ENCODE measurements around the gene GK.
"Not testable (repeated sequence)": the region's sequence is repeated elsewhere in the genome, so short reads cannot be mapped to it uniquely, and the experiment has no call there.

The GK gene

DNA sequence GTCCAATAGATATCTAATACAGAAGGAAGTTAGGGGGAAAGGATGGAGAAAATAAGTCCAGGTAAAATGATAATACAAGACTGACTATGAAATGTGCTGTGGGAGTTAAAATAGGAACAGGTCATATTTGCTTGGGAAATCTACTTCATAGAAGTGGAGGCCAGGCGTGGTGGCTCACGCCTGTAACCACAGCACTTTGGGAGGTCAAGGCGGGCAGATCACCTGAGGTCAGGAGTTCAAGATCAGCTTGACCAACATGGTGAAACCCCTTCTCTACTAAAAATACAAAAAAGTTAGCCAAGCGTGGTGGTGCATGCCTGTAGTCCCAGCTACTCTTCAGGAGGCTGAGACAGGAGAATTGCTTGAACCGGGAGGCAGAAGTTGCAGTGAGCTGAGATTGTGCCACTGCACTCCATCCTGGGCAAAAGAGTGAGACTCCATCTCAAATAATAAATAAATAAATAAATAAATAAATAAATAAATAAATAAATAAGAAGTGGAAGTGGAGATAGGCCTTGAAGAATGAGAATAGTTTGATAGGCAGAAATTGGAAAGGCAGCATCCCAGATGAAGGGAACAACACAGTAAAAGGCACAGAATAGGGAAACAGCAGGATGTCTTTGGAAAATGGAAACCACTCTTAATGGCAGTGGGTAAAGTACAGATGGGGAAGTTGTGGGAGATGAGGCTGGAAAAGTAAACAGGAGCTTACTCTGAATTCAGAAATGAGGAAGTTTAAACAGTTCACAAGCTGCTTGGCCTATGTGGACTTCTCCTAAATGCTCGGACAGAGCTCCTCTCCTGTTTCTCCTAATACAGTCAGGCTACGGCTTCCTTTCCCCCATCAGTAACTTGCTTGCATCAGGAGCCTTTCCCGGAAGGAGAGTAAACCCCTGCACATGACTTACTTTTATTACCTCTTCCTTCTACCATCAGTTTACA is 15.1 kb upstream of the GK start (continued):
- TF ChIP-seq, protein P1, sequence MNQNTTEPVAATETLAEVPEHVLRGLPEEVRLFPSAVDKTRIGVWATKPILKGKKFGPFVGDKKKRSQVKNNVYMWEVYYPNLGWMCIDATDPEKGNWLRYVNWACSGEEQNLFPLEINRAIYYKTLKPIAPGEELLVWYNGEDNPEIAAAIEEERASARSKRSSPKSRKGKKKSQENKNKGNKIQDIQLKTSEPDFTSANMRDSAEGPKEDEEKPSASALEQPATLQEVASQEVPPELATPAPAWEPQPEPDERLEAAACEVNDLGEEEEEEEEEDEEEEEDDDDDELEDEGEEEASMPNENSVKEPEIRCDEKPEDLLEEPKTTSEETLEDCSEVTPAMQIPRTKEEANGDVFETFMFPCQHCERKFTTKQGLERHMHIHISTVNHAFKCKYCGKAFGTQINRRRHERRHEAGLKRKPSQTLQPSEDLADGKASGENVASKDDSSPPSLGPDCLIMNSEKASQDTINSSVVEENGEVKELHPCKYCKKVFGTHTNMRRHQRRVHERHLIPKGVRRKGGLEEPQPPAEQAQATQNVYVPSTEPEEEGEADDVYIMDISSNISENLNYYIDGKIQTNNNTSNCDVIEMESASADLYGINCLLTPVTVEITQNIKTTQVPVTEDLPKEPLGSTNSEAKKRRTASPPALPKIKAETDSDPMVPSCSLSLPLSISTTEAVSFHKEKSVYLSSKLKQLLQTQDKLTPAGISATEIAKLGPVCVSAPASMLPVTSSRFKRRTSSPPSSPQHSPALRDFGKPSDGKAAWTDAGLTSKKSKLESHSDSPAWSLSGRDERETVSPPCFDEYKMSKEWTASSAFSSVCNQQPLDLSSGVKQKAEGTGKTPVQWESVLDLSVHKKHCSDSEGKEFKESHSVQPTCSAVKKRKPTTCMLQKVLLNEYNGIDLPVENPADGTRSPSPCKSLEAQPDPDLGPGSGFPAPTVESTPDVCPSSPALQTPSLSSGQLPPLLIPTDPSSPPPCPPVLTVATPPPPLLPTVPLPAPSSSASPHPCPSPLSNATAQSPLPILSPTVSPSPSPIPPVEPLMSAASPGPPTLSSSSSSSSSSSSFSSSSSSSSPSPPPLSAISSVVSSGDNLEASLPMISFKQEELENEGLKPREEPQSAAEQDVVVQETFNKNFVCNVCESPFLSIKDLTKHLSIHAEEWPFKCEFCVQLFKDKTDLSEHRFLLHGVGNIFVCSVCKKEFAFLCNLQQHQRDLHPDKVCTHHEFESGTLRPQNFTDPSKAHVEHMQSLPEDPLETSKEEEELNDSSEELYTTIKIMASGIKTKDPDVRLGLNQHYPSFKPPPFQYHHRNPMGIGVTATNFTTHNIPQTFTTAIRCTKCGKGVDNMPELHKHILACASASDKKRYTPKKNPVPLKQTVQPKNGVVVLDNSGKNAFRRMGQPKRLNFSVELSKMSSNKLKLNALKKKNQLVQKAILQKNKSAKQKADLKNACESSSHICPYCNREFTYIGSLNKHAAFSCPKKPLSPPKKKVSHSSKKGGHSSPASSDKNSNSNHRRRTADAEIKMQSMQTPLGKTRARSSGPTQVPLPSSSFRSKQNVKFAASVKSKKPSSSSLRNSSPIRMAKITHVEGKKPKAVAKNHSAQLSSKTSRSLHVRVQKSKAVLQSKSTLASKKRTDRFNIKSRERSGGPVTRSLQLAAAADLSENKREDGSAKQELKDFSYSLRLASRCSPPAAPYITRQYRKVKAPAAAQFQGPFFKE (tag by site-specific recombination; IDR thresholded peaks at IDR 0.05; ENCODE audit: borderline replicate concordance), result no peak
- TF ChIP-seq SETDB1 (IDR thresholded peaks at IDR 0.05; ENCODE audit: insufficient read length, low read length) (no peak), ZNF37A (tag by site-specific recombination; IDR thresholded peaks at IDR 0.05) (no peak), ZNF707 (tag by site-specific recombination; IDR thresholded peaks at IDR 0.05) (no peak), TRIM28 (IDR thresholded peaks at IDR 0.05; ENCODE audit: borderline replicate concordance, low read length) (no peak), GFI1B (tag by site-specific recombination; IDR thresholded peaks at IDR 0.05) (no peak), IKZF3 (tag by site-specific recombination; IDR thresholded peaks at IDR 0.05) (no peak), ZNF140 (tag by site-specific recombination; IDR thresholded peaks at IDR 0.05) (peak; percentile 57; the same call in 1 of the 2 replicates), ZNF623 (tag by site-specific recombination; IDR thresholded peaks at IDR 0.05) (0 out of 2 replicates have a peak, but pooled peaks have one; percentile 25), ZNF426 (tag by site-specific recombination; IDR thresholded peaks at IDR 0.05) (peak; percentile 64), ZNF501 (tag by site-specific recombination; IDR thresholded peaks at IDR 0.05) (no peak)
- TF ChIP-seq, protein P2, sequence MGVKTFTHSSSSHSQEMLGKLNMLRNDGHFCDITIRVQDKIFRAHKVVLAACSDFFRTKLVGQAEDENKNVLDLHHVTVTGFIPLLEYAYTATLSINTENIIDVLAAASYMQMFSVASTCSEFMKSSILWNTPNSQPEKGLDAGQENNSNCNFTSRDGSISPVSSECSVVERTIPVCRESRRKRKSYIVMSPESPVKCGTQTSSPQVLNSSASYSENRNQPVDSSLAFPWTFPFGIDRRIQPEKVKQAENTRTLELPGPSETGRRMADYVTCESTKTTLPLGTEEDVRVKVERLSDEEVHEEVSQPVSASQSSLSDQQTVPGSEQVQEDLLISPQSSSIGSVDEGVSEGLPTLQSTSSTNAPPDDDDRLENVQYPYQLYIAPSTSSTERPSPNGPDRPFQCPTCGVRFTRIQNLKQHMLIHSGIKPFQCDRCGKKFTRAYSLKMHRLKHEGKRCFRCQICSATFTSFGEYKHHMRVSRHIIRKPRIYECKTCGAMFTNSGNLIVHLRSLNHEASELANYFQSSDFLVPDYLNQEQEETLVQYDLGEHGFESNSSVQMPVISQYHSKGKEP (tag by site-specific recombination; IDR thresholded peaks at IDR 0.05), result no peak

DNA sequence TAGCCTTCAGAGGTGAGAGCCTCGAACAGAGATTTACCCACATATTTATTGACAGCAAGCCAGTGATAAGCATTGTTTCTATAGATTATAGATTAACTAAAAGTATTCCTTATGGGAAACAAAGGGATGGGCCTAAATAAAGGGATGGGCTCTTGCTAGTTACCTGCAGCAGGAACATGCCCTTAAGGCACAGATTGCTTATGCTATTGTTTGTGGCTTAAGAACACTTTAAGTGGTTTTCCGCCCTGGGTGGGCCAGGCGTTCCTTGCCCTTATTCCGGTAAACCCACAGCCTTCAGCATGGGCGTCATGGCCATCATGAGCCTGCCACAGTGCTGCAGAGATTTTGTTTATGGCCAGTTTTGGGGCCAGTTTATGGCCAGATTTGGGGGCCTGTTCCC is 13.5 kb upstream of the GK start:
- H3K27ac ChIP-seq (ENCODE audit: extremely low read depth, low read depth, low read length); CTCF ChIA-PET; H3K9me3 ChIP-seq (ENCODE audit: control insufficient read depth, insufficient read depth, low read depth, low read length); POLR2A ChIA-PET; H3K36me3 ChIP-seq (ENCODE audit: control insufficient read depth in 2 of 2, insufficient read depth in 1 of 2, low read length in 2 of 2); H3K4me3 ChIP-seq (ENCODE audit: low read depth, low read length); H3K4me1 ChIP-seq (ENCODE audit: control insufficient read depth, insufficient read depth, low read length): not testable (repeated sequence)

DNA sequence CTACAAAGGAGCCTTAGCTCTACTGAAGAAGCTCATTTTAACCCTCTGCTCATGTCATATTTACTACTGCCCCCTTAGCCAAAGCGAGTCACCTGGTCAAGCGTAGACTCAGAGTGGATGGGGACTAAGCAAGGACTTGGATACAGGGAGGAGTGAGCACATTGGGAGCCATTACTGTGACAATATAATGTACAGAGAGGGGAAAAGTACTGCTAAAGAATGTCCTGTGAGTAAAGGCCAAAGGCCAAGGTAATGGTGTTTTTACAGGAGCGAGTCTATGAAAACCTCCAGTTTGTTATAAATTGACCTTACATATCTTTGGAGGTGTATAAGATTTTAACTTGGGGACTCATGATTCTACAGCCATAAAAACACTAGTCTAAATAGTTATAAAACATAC is 10.6 kb upstream of the GK start:
- Histone ChIP-seq H3K9me3 (ENCODE audit: control insufficient read depth, insufficient read depth, low read depth, low read length) (no peaks in the 10 kb centered on the region; the same call in 1 of the 2 replicates), H3K4me3 (ENCODE audit: low read depth, low read length) (no peak overlapping the region), H3K4me1 (ENCODE audit: control insufficient read depth, insufficient read depth, low read length) (no peaks in the 10 kb centered on the region), H3K36me3 (ENCODE audit: control insufficient read depth in 2 of 2, insufficient read depth in 1 of 2, low read length in 2 of 2) (no peaks in the 10 kb centered on the region), H3K27ac (ENCODE audit: extremely low read depth, low read depth, low read length) (no peak overlapping the region)
- TF ChIP-seq ZNF701 (tag by site-specific recombination; IDR thresholded peaks at IDR 0.05) (no peak), ZNF707 (tag by site-specific recombination; IDR thresholded peaks at IDR 0.05) (no peak), SCRT2 (tag by site-specific recombination; IDR thresholded peaks at IDR 0.05) (no peak), ZNF785 (tag by site-specific recombination; IDR thresholded peaks at IDR 0.05) (no peak), KLF10 (tag by site-specific recombination; IDR thresholded peaks at IDR 0.05) (no peak), ZNF341 (tag by site-specific recombination; IDR thresholded peaks at IDR 0.05; ENCODE audit: low read depth) (no peak), ZIC2 (tag by site-specific recombination; IDR thresholded peaks at IDR 0.05) (no peak), ZNF169 (tag by site-specific recombination; IDR thresholded peaks at IDR 0.05) (no peak), KLF16 (tag by site-specific recombination; IDR thresholded peaks at IDR 0.05) (no peak), ZNF302 (tag by site-specific recombination; IDR thresholded peaks at IDR 0.05; ENCODE audit: low read depth) (no peak), ZBTB49 (tag by site-specific recombination; IDR thresholded peaks at IDR 0.05; ENCODE audit: low read depth) (no peak), KLF9 (tag by site-specific recombination; IDR thresholded peaks at IDR 0.05; ENCODE audit: low read depth) (no peak), FEZF1 (tag by site-specific recombination; IDR thresholded peaks at IDR 0.05) (no peak), WT1 (tag by site-specific recombination; IDR thresholded peaks at IDR 0.05) (no peak)
- CTCF ChIA-PET, result interaction anchor here (0.6 kb wide), 1 partner anchor 92 kb away, joined by 3 read pairs; no protein-coding TSS in a partner anchor
- POLR2A ChIA-PET, result no interaction called here

Data from HEK293 (cell line).